Measurements from ENCODE around the gene EPG5. TPM values are rescaled to one million over a fixed set of nuclear protein-coding genes. Genes with fewer than 3 reads are reported as not detected.
"Not testable (repeated sequence)": the region's sequence is repeated elsewhere in the genome, so short reads cannot be mapped to it uniquely, and the experiment has no call there.

Gene EPG5
- polyA plus RNA-seq, 1 experiment = 37.8 TPM

DNA sequence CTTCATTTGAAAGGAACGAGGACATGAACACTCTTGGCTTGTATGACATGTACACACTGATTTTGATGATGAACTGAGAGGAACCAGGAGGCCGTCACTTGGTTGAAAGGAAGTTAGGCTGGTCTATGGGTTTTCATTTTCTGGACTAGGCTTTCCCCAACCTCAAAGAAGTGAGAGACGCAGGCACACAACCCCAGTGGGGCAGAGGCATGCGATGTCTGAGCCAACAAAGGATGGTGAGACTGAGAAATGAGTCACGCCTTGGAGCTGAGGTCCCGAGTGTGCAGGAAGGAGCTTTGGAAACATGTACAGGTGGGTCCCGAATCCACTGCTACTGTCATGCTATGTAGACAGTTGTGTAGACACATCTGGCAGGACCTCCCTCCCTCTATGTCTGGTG, 117.6 kb downstream of the EPG5 start:
- Histone ChIP-seq H3K27me3 (ENCODE audit: control insufficient read depth, insufficient read depth, low read length) (no peaks in the 10 kb centered on the region), H3K36me3 (ENCODE audit: control insufficient read depth, insufficient read depth, low read length) (peaks cover 27% of the 10 kb centered on the region), H3K4me3 (ENCODE audit: low read depth, low read length) (no peak overlapping the region)
- DNase-seq (ENCODE audit: low read depth) = no peak
- ChIA-PET CTCF (interaction anchor here (1.1 to 1.3 kb wide), 2 partner anchors 125 to 160 kb away, joined by 3 to 6 read pairs; no protein-coding TSS in a partner anchor), POLR2A (no interaction called here)
- TF ChIP-seq, protein P1, sequence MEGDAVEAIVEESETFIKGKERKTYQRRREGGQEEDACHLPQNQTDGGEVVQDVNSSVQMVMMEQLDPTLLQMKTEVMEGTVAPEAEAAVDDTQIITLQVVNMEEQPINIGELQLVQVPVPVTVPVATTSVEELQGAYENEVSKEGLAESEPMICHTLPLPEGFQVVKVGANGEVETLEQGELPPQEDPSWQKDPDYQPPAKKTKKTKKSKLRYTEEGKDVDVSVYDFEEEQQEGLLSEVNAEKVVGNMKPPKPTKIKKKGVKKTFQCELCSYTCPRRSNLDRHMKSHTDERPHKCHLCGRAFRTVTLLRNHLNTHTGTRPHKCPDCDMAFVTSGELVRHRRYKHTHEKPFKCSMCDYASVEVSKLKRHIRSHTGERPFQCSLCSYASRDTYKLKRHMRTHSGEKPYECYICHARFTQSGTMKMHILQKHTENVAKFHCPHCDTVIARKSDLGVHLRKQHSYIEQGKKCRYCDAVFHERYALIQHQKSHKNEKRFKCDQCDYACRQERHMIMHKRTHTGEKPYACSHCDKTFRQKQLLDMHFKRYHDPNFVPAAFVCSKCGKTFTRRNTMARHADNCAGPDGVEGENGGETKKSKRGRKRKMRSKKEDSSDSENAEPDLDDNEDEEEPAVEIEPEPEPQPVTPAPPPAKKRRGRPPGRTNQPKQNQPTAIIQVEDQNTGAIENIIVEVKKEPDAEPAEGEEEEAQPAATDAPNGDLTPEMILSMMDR (IDR thresholded peaks at IDR 0.05; ENCODE audit: insufficient read depth, low read depth, low read length) = no peak

DNA sequence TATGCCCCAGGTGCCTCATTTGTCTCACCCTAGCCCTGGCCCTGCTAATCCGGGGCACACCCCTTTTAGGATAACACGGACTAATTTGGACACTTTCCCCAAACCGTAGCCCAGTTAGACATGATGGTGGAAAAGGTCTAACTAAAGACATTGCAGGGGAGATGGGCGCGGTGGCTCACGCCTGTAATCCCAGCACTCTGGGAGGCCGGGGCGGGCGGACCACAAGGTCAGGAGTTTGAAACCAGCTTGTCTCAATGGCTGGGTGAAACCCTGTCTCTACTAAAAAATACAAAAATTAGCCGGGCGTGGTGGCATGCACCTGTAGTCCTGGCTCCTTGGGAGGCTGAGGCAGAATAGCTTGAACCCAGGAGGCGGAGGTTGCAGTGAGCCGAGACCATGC, 118.5 kb downstream of the EPG5 start:
- H3K4me3 ChIP-seq (ENCODE audit: low read depth, low read length); POLR2A ChIA-PET; H3K27me3 ChIP-seq (ENCODE audit: control insufficient read depth, insufficient read depth, low read length); DNase-seq (ENCODE audit: low read depth): not testable (repeated sequence)
- H3K36me3 ChIP-seq (ENCODE audit: control insufficient read depth, insufficient read depth, low read length) = peaks cover 22% of the 10 kb centered on the region
- CTCF ChIA-PET = interaction anchor here (1.2 to 1.4 kb wide), 2 partner anchors 9 to 31 kb away, joined by 4 to 9 read pairs; no protein-coding TSS in a partner anchor

DNA sequence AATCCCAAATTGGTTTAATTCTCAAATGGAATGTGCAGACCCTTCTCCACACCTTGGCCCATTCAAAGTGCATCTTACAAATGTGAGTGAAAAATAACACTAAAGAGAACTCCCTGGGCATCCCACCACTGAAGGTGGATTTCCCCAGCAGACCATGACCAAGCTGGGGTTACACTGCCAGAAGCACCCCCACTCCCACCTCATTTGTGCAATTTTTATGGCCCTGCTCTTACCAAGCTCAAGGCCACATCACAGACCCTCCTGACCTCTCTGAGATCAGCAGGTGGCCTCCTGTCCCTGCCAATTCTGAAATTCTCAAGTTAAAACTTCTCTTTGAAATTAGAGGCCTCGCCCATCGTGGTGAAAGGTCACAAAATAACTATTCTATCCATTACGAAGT, 120.0 kb downstream of the EPG5 start:
- Histone ChIP-seq H3K4me3 (ENCODE audit: low read depth, low read length) (no peak overlapping the region), H3K36me3 (ENCODE audit: control insufficient read depth, insufficient read depth, low read length) (peaks cover 11% of the 10 kb centered on the region), H3K27me3 (ENCODE audit: control insufficient read depth, insufficient read depth, low read length) (no peaks in the 10 kb centered on the region)
- no peak for DNase-seq (ENCODE audit: low read depth)
- ChIA-PET POLR2A (no interaction called here), CTCF (no interaction called here)
- TF ChIP-seq, protein P1 (IDR thresholded peaks at IDR 0.05; ENCODE audit: insufficient read depth, low read depth, low read length) = no peak

DNA sequence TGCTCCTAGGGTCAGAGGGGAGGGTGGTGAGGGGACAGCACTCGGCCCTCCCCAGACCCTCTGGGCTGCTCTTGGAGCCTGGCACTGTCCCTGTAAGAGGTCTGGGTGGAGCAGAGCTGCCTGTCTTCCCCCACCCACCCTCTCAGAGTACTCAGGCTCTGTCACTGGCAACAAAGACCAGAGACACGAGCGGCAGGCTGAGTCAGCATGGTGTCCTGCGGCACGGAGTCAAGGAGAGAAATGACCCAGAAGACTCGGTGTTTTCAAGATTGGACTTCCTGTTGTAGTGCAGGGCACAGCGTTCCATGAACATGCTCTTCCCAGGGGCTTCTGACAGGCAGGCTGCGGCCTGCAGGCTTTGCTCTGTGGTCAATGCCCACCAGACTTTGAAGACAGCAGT, 121.7 kb downstream of the EPG5 start:
- TF ChIP-seq, protein P1 (IDR thresholded peaks at IDR 0.05; ENCODE audit: insufficient read depth, low read depth, low read length) = no peak
- no peak for DNase-seq (ENCODE audit: low read depth)
- Histone ChIP-seq H3K27me3 (ENCODE audit: control insufficient read depth, insufficient read depth, low read length) (no peaks in the 10 kb centered on the region), H3K4me3 (ENCODE audit: low read depth, low read length) (no peak overlapping the region), H3K36me3 (ENCODE audit: control insufficient read depth, insufficient read depth, low read length) (peaks cover 7% of the 10 kb centered on the region)
- ChIA-PET POLR2A (interaction anchor here (0.6 kb wide), 1 partner anchor 119 kb away, joined by 3 read pairs; no protein-coding TSS in a partner anchor), CTCF (interaction anchor here (0.6 to 1.9 kb wide), 3 partner anchors 30 to 124 kb away, joined by 3 to 4 read pairs (median 3); no protein-coding TSS in a partner anchor)

DNA sequence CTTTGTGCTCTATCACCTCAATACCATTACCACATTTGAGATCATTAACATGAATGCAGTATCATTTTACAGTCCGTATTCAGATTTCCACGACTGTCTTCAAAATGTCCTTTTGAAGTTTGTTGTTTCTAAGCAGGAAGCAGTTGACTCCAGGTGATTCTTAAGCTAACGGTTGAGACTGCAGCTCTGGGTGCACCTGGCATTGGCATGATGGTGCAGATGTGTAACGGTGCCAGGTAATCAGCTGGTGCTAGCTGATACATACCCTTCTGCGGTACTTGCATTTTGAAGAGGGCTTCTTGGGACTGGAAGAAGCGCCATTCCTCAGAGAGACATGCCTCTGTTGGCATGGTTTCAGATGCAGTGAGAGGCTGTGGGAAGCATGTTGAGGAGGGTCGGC, 122.2 kb downstream of the EPG5 start:
- ChIA-PET CTCF (interaction anchor here (1.4 to 1.9 kb wide), 2 partner anchors 122 to 124 kb away, joined by 3 to 4 read pairs; no protein-coding TSS in a partner anchor), POLR2A (interaction anchor here (0.6 kb wide), 1 partner anchor 118 kb away, joined by 3 read pairs; no protein-coding TSS in a partner anchor)
- no peak overlapping the region for H3K4me3 ChIP-seq (ENCODE audit: low read depth, low read length)
- no peaks in the 10 kb centered on the region for H3K27me3 ChIP-seq (ENCODE audit: control insufficient read depth, insufficient read depth, low read length)
- no peak for DNase-seq (ENCODE audit: low read depth)
- TF ChIP-seq, protein P1 (IDR thresholded peaks at IDR 0.05; ENCODE audit: insufficient read depth, low read depth, low read length) = no peak
- H3K36me3 ChIP-seq (ENCODE audit: control insufficient read depth, insufficient read depth, low read length) = peaks cover 6% of the 10 kb centered on the region

DNA sequence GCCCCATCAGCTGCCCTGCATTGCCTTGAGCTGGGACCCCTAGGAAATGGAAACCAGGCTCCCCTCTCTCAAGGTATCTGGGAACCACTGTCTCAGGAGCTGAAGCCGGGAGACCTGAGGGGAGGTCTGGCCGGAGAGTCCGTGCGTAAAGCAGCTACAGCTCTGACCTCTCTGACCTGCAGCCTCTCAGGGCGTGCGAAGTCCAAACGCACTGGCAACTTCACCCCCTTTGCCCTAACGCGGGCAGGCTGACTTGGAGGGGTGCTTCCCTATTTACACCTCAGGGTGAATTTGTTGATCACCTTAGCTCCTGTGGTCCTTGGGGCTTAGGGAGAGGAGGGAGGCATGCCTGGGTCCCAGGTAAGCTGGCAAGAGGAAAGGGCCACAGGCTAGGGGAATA, 124.1 kb downstream of the EPG5 start:
- Histone ChIP-seq H3K27me3 (ENCODE audit: control insufficient read depth, insufficient read depth, low read length) (peaks cover 1% of the 10 kb centered on the region), H3K36me3 (ENCODE audit: control insufficient read depth, insufficient read depth, low read length) (no peaks in the 10 kb centered on the region), H3K4me3 (ENCODE audit: low read depth, low read length) (no peak overlapping the region)
- TF ChIP-seq, protein P1 (IDR thresholded peaks at IDR 0.05; ENCODE audit: insufficient read depth, low read depth, low read length) = no peak
- ChIA-PET POLR2A (no interaction called here), CTCF (no interaction called here)
- DNase-seq (ENCODE audit: low read depth) = no peak

All from BJ (cell line).